ENCODE data around the gene MPIG6B. TPM values are rescaled to one million over a fixed set of nuclear protein-coding genes. Genes with fewer than 3 reads are reported as not detected.
A peak's percentile ranks its signal among the peaks of the same experiment; 100 is the strongest.

The MPIG6B gene
- total RNA-seq, 1 donor from 2014 or later: not detected

DNA sequence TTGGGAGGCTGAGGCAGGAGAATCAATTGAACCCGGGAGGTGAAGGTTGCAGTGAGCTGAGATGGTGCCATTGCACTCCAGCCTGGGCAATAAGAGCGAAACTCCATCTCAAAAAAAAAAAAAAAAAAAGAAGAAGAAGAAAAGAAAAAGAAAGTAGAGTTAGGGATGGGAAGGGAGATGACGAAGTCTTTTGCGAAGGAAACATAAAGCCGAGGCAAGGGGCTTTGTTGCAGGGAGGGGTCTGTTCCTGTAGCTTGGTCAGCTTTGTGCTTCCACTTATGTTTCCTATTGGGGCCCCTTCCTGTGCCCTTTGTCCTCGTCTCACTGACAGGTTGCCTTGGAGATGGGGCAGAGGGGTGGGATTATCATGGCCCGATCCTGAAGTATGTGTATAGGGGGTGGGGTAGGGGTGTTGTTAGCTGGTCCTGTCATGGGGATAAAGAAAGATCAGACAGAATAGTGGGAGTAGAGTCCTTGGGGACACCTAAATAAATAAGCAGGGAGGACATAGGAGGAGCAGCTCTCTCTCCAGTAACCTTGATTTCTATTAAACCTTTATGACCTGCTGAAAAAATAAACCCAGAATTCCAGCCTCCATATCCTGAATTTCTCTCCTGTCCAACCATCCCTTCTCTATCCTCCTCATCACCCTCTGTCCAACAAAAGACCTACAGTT lies 14.3 kb downstream of the MPIG6B start:
- Mint-ChIP-seq H3K9me3 (ENCODE audit: unreplicated experiment) (no peaks in the 10 kb centered on the region), H3K27ac (ENCODE audit: unreplicated experiment) (peak overlapping the region; percentile 100), H3K27me3 (ENCODE audit: unreplicated experiment) (peaks cover 20% of the 10 kb centered on the region), H3K36me3 (ENCODE audit: low read depth, unreplicated experiment) (peaks cover 18% of the 10 kb centered on the region), H3K4me3 (ENCODE audit: unreplicated experiment) (peak overlapping the region; percentile 100), H3K4me1 (ENCODE audit: unreplicated experiment) (peaks cover 47% of the 10 kb centered on the region)
- DNase-seq (ENCODE audit: low spot score): peak; percentile 55
- no peak for TF ChIP-seq CTCF (IDR thresholded peaks at IDR 0.05; ENCODE audit: unreplicated experiment)

- H3K4me1 Mint-ChIP-seq (ENCODE audit: unreplicated experiment): peaks cover 43% of the 10 kb centered on the region
- H3K36me3 Mint-ChIP-seq (ENCODE audit: low read depth, unreplicated experiment): peaks cover 15% of the 10 kb centered on the region
- no peak for TF ChIP-seq CTCF (IDR thresholded peaks at IDR 0.05; ENCODE audit: unreplicated experiment)
- peak overlapping the region; percentile 100 for H3K4me3 Mint-ChIP-seq (ENCODE audit: unreplicated experiment)
- peak overlapping the region; percentile 100 for H3K27ac Mint-ChIP-seq (ENCODE audit: unreplicated experiment)
- peaks cover 20% of the 10 kb centered on the region for H3K27me3 Mint-ChIP-seq (ENCODE audit: unreplicated experiment)
- DNase-seq (ENCODE audit: low spot score): no peak
- H3K9me3 Mint-ChIP-seq (ENCODE audit: unreplicated experiment): no peaks in the 10 kb centered on the region
Measured at GRCh38 chr6:31737991-31738979, 15.1 kb downstream of the MPIG6B start.

- H3K27ac Mint-ChIP-seq (ENCODE audit: unreplicated experiment): peak within 1 kb of the TSS; percentile 100
- H3K4me3 Mint-ChIP-seq (ENCODE audit: unreplicated experiment): peak within 1 kb of the TSS; percentile 95
- H3K4me1 Mint-ChIP-seq (ENCODE audit: unreplicated experiment): peaks cover 48% of the 10 kb centered on the region
- peak; percentile 90 for DNase-seq (ENCODE audit: low spot score)
- peaks cover 17% of the 10 kb centered on the region for H3K27me3 Mint-ChIP-seq (ENCODE audit: unreplicated experiment)
- peaks cover 8% of the 10 kb centered on the region for H3K36me3 Mint-ChIP-seq (ENCODE audit: low read depth, unreplicated experiment)
- no peak for TF ChIP-seq CTCF (IDR thresholded peaks at IDR 0.05; ENCODE audit: unreplicated experiment)
- H3K9me3 Mint-ChIP-seq (ENCODE audit: unreplicated experiment): no peaks in the 10 kb centered on the region
Measured at GRCh38 chr6:31739639-31740396, 16.6 kb downstream of the MPIG6B start, which contains the start of gene MSH5. MSH5 (plus strand) TSS chr6:31740005; CDS start chr6:31740467, 462 bp downstream.

GRCh38 chr6:31740397-31741223 lies 17.4 kb downstream of the MPIG6B start:
- no peak for TF ChIP-seq CTCF (IDR thresholded peaks at IDR 0.05; ENCODE audit: unreplicated experiment)
- peaks cover 50% of the 10 kb centered on the region for H3K4me1 Mint-ChIP-seq (ENCODE audit: unreplicated experiment)
- no peak for DNase-seq (ENCODE audit: low spot score)
- H3K9me3 Mint-ChIP-seq (ENCODE audit: unreplicated experiment): no peaks in the 10 kb centered on the region
- H3K4me3 Mint-ChIP-seq (ENCODE audit: unreplicated experiment): peak overlapping the region; percentile 95
- H3K36me3 Mint-ChIP-seq (ENCODE audit: low read depth, unreplicated experiment): peaks cover 9% of the 10 kb centered on the region
- H3K27ac Mint-ChIP-seq (ENCODE audit: unreplicated experiment): peak overlapping the region; percentile 48
- peaks cover 12% of the 10 kb centered on the region for H3K27me3 Mint-ChIP-seq (ENCODE audit: unreplicated experiment)

Measured in endothelial cell (in vitro differentiated cells).